Vagina (tissue), 2 donors: ENCODE measurements around the gene ST3GAL6. TPM values are rescaled to one million over a fixed set of nuclear protein-coding genes. Genes with fewer than 3 reads are reported as not detected.

Experiments
- DNase-seq, 2 donors: peaks; one replicate each; pipeline ENCODE4 v3.0.0-alpha.2; 2017; ENCODE audit errors: extremely low spot score in 2 of 2
- H3K27ac ChIP-seq: fragments of 200-600 bp; sonication (generic); one replicate; pipeline ENCODE4 v1.5.1; 2019
- H3K27me3 ChIP-seq: fragments of 200-600 bp; sonication (generic); one replicate; pipeline ENCODE4 v1.5.1; 2019
- H3K36me3 ChIP-seq, 2 donors: fragments of 200-600 bp; sonication (generic); one replicate each; pipeline ENCODE4 v1.5.1; 2017 to 2019
- H3K4me1 ChIP-seq: fragments of 200-600 bp; sonication (generic); one replicate; pipeline ENCODE4 v1.5.1; 2019
- H3K4me3 ChIP-seq, 2 donors: fragments of 200-600 bp; sonication (generic); 1 replicate in 1 of 2; 2 replicates in 1 of 2; pipeline ENCODE4 v1.5.1; 2016 to 2019
- H3K9me3 ChIP-seq: fragments of 200-600 bp; sonication (generic); one replicate; pipeline ENCODE4 v1.5.1; 2019
- POLR2A ChIP-seq, 2 donors: fragments of 450-650 bp; IDR thresholded peaks; one replicate each; pipeline ENCODE4 v1.6.1; 2017; ENCODE audit warnings: antibody characterized with exemption in 2 of 2, mild to moderate bottlenecking in 2 of 2, moderate library complexity in 2 of 2
- POLR2AphosphoS5 ChIP-seq, 2 donors: sonication (generic); formaldehyde crosslinking; IDR thresholded peaks; one replicate each; pipeline ENCODE4 v1.9.0; 2017; ENCODE audit warnings: antibody characterized with exemption in 2 of 2, mild to moderate bottlenecking in 2 of 2, low read depth in 1 of 2; ENCODE audit not compliant: insufficient read depth in 1 of 2
- intact Hi-C: fragments of 100-400 bp; cut with DNase I; formaldehyde crosslinking; loops from one replicate; pipeline ENCODE4 v1.15.1; 2023
- total RNA-seq: library from RNA; depleted of rRNA; stranded (reverse); fragments of >200 nt; gene quantifications from one replicate; pipeline ENCODE4 v1.2.3, GENCODE V29; 2016
- TF ChIP-seq, protein P1 (sequence below), 3 experiments: fragments of 450-650 bp in 2 of 3; fragments of 200-600 bp in 1 of 3; sonication (generic) in 1 of 3; IDR thresholded peaks; one replicate each; pipeline ENCODE4 v1.5.1; 2017 to 2019; ENCODE audit warnings: antibody characterized with exemption in 3 of 3, mild to moderate bottlenecking in 2 of 3, moderate library complexity in 2 of 3

The ST3GAL6 gene, protein sequence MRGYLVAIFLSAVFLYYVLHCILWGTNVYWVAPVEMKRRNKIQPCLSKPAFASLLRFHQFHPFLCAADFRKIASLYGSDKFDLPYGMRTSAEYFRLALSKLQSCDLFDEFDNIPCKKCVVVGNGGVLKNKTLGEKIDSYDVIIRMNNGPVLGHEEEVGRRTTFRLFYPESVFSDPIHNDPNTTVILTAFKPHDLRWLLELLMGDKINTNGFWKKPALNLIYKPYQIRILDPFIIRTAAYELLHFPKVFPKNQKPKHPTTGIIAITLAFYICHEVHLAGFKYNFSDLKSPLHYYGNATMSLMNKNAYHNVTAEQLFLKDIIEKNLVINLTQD
- total RNA-seq, result 1.7 TPM

DNA sequence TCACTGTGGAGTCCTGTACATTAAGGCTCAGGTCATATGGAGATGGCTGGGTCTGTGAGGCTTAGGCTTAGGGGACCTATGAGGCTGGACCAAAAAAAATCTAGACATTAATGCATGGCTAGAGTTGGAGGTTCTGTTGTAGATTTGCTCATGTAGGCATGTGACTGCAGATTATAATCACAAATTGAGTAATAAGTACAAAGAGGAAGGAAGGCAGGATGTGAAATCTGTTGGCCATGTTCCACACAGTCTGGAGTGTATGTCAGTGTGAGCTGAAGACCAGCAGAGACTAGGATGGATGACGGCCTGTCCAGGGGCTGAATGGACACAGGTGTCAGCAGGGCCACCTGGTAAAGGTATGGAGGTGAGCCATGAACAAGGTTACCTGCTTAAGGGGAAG lies at the start of gene ST3GAL6:
ST3GAL6 (plus strand) TSS at position 265 of the 400 bp plus-strand sequence. CDS start 5,101 bp downstream, outside the sequence.
- Histone ChIP-seq H3K36me3 (no peaks in the 10 kb centered on the region), H3K9me3 (no peaks in the 10 kb centered on the region), H3K4me1 (no peaks in the 10 kb centered on the region), H3K4me3 (no peak within 1 kb of the TSS), H3K27ac (no peak within 1 kb of the TSS), H3K27me3 (no peaks in the 10 kb centered on the region)
- no peak for TF ChIP-seq POLR2A (IDR thresholded peaks at IDR 0.05)
- TF ChIP-seq POLR2AphosphoS5 (IDR thresholded peaks at IDR 0.05; ENCODE audit: insufficient read depth in 1 of 2, low read depth in 1 of 2), result no peak
- TF ChIP-seq, protein P1, sequence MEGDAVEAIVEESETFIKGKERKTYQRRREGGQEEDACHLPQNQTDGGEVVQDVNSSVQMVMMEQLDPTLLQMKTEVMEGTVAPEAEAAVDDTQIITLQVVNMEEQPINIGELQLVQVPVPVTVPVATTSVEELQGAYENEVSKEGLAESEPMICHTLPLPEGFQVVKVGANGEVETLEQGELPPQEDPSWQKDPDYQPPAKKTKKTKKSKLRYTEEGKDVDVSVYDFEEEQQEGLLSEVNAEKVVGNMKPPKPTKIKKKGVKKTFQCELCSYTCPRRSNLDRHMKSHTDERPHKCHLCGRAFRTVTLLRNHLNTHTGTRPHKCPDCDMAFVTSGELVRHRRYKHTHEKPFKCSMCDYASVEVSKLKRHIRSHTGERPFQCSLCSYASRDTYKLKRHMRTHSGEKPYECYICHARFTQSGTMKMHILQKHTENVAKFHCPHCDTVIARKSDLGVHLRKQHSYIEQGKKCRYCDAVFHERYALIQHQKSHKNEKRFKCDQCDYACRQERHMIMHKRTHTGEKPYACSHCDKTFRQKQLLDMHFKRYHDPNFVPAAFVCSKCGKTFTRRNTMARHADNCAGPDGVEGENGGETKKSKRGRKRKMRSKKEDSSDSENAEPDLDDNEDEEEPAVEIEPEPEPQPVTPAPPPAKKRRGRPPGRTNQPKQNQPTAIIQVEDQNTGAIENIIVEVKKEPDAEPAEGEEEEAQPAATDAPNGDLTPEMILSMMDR (IDR thresholded peaks at IDR 0.05), result no peak
- intact Hi-C loops, result no loop called here
- DNase-seq, result no peak

DNA sequence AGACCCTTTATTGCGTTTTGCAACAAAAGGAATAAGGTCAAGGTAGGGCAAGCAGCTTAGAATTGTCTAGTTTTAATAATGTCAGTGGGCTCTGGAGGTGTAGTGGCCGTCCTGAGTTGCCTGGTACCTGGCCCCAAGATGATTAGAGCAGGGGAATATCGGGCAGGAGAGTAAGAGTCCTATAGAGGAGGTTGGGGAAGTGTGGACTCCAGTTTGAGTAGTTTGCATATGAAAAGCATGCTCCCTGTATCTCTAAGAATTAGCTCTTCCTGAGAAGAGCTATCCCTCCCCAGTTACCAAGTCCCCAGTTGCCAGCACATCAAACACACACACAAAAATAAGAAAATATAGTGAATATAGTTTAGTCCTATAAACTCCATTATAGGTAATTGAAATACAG lies 49.2 kb upstream of the ST3GAL6 start:
- no peak for DNase-seq
- Histone ChIP-seq H3K27me3 (no peaks in the 10 kb centered on the region), H3K4me1 (peaks cover 13% of the 10 kb centered on the region), H3K27ac (no peak overlapping the region), H3K9me3 (no peaks in the 10 kb centered on the region), H3K36me3 (no peaks in the 10 kb centered on the region), H3K4me3 (no peak overlapping the region)
- intact Hi-C loops, result no loop called here
- no peak for TF ChIP-seq POLR2AphosphoS5 (IDR thresholded peaks at IDR 0.05; ENCODE audit: insufficient read depth in 1 of 2, low read depth in 1 of 2)
- TF ChIP-seq POLR2A (IDR thresholded peaks at IDR 0.05), result no peak
- TF ChIP-seq, protein P1 (IDR thresholded peaks at IDR 0.05), result no peak

DNA sequence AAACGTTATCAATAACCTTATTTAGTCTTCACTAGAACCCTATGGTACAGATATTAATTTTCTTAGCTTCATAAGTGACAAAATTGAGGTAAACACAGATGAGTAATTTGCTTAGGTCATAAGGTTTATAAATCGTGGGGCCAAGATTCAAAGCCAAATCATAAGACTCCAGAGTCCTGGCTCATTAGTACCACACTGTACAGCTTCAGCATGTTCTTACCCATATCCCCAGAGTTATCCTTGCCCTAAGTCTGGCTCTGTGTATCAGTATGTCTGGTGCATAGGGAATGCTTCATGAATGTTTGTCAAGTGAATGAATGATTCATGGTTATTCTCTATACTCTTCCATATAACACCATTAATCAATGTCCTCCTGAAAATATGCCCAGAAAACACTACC lies 45.6 kb upstream of the ST3GAL6 start:
- no peaks in the 10 kb centered on the region for H3K9me3 ChIP-seq
- no peak overlapping the region for H3K4me3 ChIP-seq
- no peaks in the 10 kb centered on the region for H3K4me1 ChIP-seq
- intact Hi-C loops, result no loop called here
- TF ChIP-seq, protein P1 (IDR thresholded peaks at IDR 0.05), result no peak
- TF ChIP-seq POLR2A (IDR thresholded peaks at IDR 0.05) (no peak), POLR2AphosphoS5 (IDR thresholded peaks at IDR 0.05; ENCODE audit: insufficient read depth in 1 of 2, low read depth in 1 of 2) (no peak)
- H3K27me3 ChIP-seq, result no peaks in the 10 kb centered on the region
- H3K36me3 ChIP-seq, result no peaks in the 10 kb centered on the region
- no peak for DNase-seq
- H3K27ac ChIP-seq, result no peak overlapping the region

DNA sequence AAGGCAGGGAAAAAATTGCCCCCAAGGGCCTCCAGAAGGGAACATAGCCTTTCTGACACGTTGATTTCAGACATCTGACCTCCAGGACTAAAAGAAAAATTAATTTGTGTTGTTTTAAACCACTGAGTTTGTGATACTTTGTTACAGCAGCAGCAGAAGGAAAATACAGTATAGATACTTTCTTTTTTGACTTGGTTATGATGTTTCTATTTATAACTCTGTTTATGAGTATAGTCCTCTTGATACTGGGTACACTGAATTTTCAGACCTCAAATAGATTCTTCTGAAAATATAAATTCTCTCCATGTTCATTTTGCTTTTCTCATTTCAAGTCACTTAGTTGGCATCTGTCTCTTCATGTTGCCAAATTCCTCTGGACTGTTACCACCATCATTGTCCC lies 44.4 kb upstream of the ST3GAL6 start:
- intact Hi-C loops, result no loop called here
- no peaks in the 10 kb centered on the region for H3K36me3 ChIP-seq
- no peak overlapping the region for H3K27ac ChIP-seq
- H3K9me3 ChIP-seq, result no peaks in the 10 kb centered on the region
- no peak for DNase-seq
- no peak overlapping the region for H3K4me3 ChIP-seq
- no peaks in the 10 kb centered on the region for H3K4me1 ChIP-seq
- no peak for TF ChIP-seq POLR2A (IDR thresholded peaks at IDR 0.05)
- TF ChIP-seq, protein P1 (IDR thresholded peaks at IDR 0.05), result no peak
- no peak for TF ChIP-seq POLR2AphosphoS5 (IDR thresholded peaks at IDR 0.05; ENCODE audit: insufficient read depth in 1 of 2, low read depth in 1 of 2)
- no peaks in the 10 kb centered on the region for H3K27me3 ChIP-seq

DNA sequence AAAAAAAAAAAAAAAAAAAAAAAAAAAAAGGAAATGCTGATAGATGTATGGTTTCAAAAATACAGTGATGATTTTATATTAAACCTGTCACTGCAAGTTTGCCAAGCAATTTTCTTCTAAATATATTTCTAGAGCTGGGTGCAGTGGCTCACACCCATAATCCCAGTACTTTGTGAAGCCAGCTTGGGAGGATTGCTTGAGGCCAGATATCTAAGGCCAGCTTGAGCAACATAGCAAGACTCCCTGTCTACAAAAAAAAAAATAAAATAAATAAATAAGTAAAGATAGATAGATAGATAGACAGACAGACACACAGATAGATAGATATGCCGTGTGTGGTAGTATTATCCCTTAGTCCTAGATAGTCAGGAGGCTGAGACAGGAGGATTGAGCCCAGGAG lies 41.4 kb upstream of the ST3GAL6 start:
- TF ChIP-seq, protein P1 (IDR thresholded peaks at IDR 0.05), result no peak
- no peak for TF ChIP-seq POLR2A (IDR thresholded peaks at IDR 0.05)
- no peak for TF ChIP-seq POLR2AphosphoS5 (IDR thresholded peaks at IDR 0.05; ENCODE audit: insufficient read depth in 1 of 2, low read depth in 1 of 2)
- Histone ChIP-seq H3K9me3 (no peaks in the 10 kb centered on the region), H3K27ac (no peak overlapping the region), H3K4me1 (no peaks in the 10 kb centered on the region), H3K27me3 (no peaks in the 10 kb centered on the region), H3K36me3 (no peaks in the 10 kb centered on the region), H3K4me3 (no peak overlapping the region)
- intact Hi-C loops, result no loop called here
- DNase-seq, result no peak
